ENCODE data around the gene SCT.

Gene SCT

GRCh38 chr11:620935-621814 lies 5.8 kb downstream of the SCT start:
- no peak for DNase-seq

- DNase-seq = no peak
These were observed 6.8 kb downstream of the SCT start for GRCh38 chr11:620201-620600.

GRCh38 chr11:619628-620050 lies 7.3 kb downstream of the SCT start:
- DNase-seq = no peak

GRCh38 chr11:618856-619627 lies 7.9 kb downstream of the SCT start:
- DNase-seq = no peak

GRCh38 chr11:617912-618682 lies 8.9 kb downstream of the SCT start:
- DNase-seq = no peak

- DNase-seq = no peak
These were observed 9.6 kb downstream of the SCT start for GRCh38 chr11:617199-617911.

GRCh38 chr11:616320-617198 lies 10.4 kb downstream of the SCT start:
- DNase-seq = no peak

- peak; percentile 99 for DNase-seq
These were observed 11.3 kb downstream of the SCT start, which contains the start of gene IRF7 for GRCh38 chr11:615504-616319. IRF7 (minus strand) TSS chr11:615950; CDS start chr11:615364, 586 bp downstream.

- no peak for DNase-seq
These were observed 12.1 kb downstream of the SCT start for GRCh38 chr11:614623-615503.

GRCh38 chr11:614021-614622 lies 12.9 kb downstream of the SCT start:
- no peak for DNase-seq

- no peak for DNase-seq
These were observed 13.5 kb downstream of the SCT start for GRCh38 chr11:613369-613968.

GRCh38 chr11:612961-613300 lies 14.1 kb downstream of the SCT start:
- no peak for DNase-seq

GRCh38 chr11:612201-612960 lies 14.6 kb downstream of the SCT start:
- DNase-seq = peak; percentile 54

- no peak for DNase-seq
These were observed 15.7 kb downstream of the SCT start for GRCh38 chr11:611001-611996.

GRCh38 chr11:610146-610801 lies 16.7 kb downstream of the SCT start:
- no peak for DNase-seq

- DNase-seq = no peak
These were observed 17.6 kb downstream of the SCT start for GRCh38 chr11:609341-609811.
